OCI-LY1 (cell line): ENCODE data around the gene CBX4.

Source experiments
- H2AFZ ChIP-seq: fragments of 200-600 bp; sonication (generic), shearing (Covaris generic); 2 replicates; pipeline ENCODE4 v1.6.0; 2014; ENCODE audit warnings: antibody characterized with exemption, mild to moderate bottlenecking, low read length
- H3F3A ChIP-seq: fragments of 200-600 bp; sonication (generic), shearing (Covaris generic); 2 replicates; pipeline ENCODE4 v1.6.0; 2014; ENCODE audit warnings: mild to moderate bottlenecking, antibody characterized with exemption, low read length, moderate library complexity; ENCODE audit not compliant: insufficient read depth
- H3K27ac ChIP-seq: fragments of 200-600 bp; sonication (generic); 2 replicates; pipeline ENCODE4 v1.5.1; 2014; ENCODE audit warnings: low read length, mixed run types, mild to moderate bottlenecking, low read depth; ENCODE audit not compliant: poor library complexity, severe bottlenecking
- H3K27me3 ChIP-seq: fragments of 200-600 bp; sonication (generic); 2 replicates; pipeline ENCODE4 v1.6.0; 2014; ENCODE audit warnings: antibody characterized with exemption, mild to moderate bottlenecking, low read length, moderate library complexity; ENCODE audit not compliant: insufficient read depth
- H3K36me3 ChIP-seq: fragments of 200-600 bp; sonication (generic); 2 replicates; pipeline ENCODE4 v1.6.1; 2014; ENCODE audit warnings: mild to moderate bottlenecking, antibody characterized with exemption, low read length, moderate library complexity, mixed read lengths; ENCODE audit not compliant: insufficient read depth
- H3K4me1 ChIP-seq: fragments of 200-600 bp; sonication (generic); 2 replicates; pipeline ENCODE4 v1.5.1; 2014; ENCODE audit warnings: mild to moderate bottlenecking, low read length, moderate library complexity; ENCODE audit not compliant: insufficient read depth, severe bottlenecking
- H3K4me2 ChIP-seq: fragments of 200-600 bp; sonication (generic), shearing (Covaris generic); 2 replicates; pipeline ENCODE4 v1.6.1; 2014; ENCODE audit warnings: low read length
- H3K4me3 ChIP-seq: fragments of 200-600 bp; sonication (generic); 2 replicates; pipeline ENCODE4 v1.5.1; 2014; ENCODE audit warnings: low read length, low read depth, mild to moderate bottlenecking, mixed read lengths; ENCODE audit not compliant: poor library complexity, severe bottlenecking
- H3K79me2 ChIP-seq: fragments of 200-600 bp; shearing (Covaris generic); 2 replicates; pipeline ENCODE4 v1.6.1; 2016; ENCODE audit warnings: mixed run types, low read length, mixed read lengths; ENCODE audit not compliant: insufficient read depth
- H3K9ac ChIP-seq: fragments of 200-600 bp; sonication (generic), shearing (Covaris generic); 2 replicates; pipeline ENCODE4 v1.6.1; 2014; ENCODE audit warnings: mild to moderate bottlenecking, low read length, mixed read lengths
- H3K9me2 ChIP-seq: fragments of 200-600 bp; sonication (generic), shearing (Covaris generic); 2 replicates; pipeline ENCODE4 v1.6.1; 2014; ENCODE audit warnings: low read depth, mild to moderate bottlenecking, low read length, mixed read lengths
- H3K9me3 ChIP-seq: fragments of 200-600 bp; shearing (Covaris generic); 2 replicates; pipeline ENCODE4 v1.6.1; 2014; ENCODE audit warnings: low read length, mixed read lengths
- H4K20me1 ChIP-seq: fragments of 200-600 bp; sonication (generic), shearing (Covaris generic); 2 replicates; pipeline ENCODE4 v1.6.0; 2016; ENCODE audit warnings: mild to moderate bottlenecking, low read length; ENCODE audit not compliant: insufficient read depth
- EZH2 ChIP-seq: fragments of 200-600 bp; sonication (generic), shearing (Covaris generic); IDR thresholded peaks from 2 replicates; pipeline ENCODE4 v1.8.0; 2017; ENCODE audit warnings: borderline replicate concordance, mixed run types, mild to moderate bottlenecking, antibody characterized with exemption, low read length, moderate library complexity, mixed read lengths
- TF ChIP-seq, protein P1 (sequence below): fragments of 200-600 bp; sonication (generic), shearing (Covaris generic); IDR thresholded peaks from 2 replicates; pipeline ENCODE4 v1.5.1; 2017; ENCODE audit warnings: mild to moderate bottlenecking, antibody characterized with exemption, low read length, moderate library complexity, mixed read lengths

The CBX4 gene

GRCh38 chr17:79795795-79796443, 43.3 kb downstream of the CBX4 start:
- Histone ChIP-seq H3K9me2 (no peaks in the 10 kb centered on the region), H3K9ac (peak overlapping the region; percentile 73), H3K36me3 (peaks cover 20% of the 10 kb centered on the region), H4K20me1 (no peaks in the 10 kb centered on the region), H3K4me3 (peak overlapping the region; percentile 72), H3K4me2 (peak overlapping the region; percentile 82), H3K79me2 (no peaks in the 10 kb centered on the region), H3K9me3 (no peaks in the 10 kb centered on the region), H3K4me1 (peaks cover 36% of the 10 kb centered on the region), H3K27me3 (peaks cover 6% of the 10 kb centered on the region), H3F3A (no peaks in the 10 kb centered on the region), H2AFZ (no peak overlapping the region), H3K27ac (peak overlapping the region; percentile 43)
- TF ChIP-seq, protein P1, sequence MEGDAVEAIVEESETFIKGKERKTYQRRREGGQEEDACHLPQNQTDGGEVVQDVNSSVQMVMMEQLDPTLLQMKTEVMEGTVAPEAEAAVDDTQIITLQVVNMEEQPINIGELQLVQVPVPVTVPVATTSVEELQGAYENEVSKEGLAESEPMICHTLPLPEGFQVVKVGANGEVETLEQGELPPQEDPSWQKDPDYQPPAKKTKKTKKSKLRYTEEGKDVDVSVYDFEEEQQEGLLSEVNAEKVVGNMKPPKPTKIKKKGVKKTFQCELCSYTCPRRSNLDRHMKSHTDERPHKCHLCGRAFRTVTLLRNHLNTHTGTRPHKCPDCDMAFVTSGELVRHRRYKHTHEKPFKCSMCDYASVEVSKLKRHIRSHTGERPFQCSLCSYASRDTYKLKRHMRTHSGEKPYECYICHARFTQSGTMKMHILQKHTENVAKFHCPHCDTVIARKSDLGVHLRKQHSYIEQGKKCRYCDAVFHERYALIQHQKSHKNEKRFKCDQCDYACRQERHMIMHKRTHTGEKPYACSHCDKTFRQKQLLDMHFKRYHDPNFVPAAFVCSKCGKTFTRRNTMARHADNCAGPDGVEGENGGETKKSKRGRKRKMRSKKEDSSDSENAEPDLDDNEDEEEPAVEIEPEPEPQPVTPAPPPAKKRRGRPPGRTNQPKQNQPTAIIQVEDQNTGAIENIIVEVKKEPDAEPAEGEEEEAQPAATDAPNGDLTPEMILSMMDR, result no peak
- TF ChIP-seq EZH2, result no peak

DNA sequence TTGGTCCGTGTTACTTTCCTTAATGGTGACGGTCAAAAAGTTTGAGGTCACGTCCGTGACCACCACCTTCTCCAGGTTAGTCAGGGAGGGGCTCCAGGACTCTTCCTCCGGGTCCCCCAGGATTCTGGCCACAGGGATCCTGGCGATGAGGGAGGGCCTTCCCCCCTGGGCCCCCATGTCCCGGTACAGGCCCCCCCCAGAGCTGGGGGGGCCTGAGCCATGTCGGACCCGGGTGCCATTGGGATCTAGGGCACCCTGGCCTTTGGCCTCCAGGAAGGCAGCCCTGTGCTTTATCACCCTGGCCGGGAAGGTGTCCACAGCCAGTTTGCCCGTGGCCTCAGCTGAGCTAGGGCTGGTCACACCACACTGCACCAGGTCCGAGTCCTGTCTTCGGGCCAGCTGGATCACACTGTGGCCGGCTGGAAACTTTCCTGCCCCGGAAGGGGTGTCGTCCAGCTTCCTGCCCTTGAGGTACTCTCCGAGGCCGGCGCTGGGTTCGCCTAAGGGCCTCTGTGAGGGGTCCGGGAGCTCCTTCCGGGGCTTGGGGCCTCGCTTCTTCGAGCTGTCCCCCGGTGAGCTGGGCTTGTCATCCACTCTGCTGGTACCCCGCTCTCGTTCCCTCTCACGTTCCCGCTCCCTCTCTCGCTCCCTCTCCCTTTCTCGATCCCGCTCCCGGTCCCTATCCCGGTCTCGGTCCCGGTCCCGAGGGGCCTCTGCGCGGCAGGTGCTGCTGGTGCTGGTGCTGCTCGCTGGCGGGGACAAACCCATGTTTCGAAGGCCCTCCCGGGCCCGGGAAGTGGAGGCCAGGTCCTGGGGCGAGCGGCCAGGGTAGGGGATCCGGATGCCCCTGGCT, 44.4 kb downstream of the CBX4 start:
- Histone ChIP-seq H3K4me2 (no peak overlapping the region), H3K79me2 (no peaks in the 10 kb centered on the region), H3K27me3 (peaks cover 3% of the 10 kb centered on the region), H3K9me2 (no peaks in the 10 kb centered on the region), H2AFZ (no peak overlapping the region), H3K4me1 (peaks cover 26% of the 10 kb centered on the region), H4K20me1 (no peaks in the 10 kb centered on the region), H3F3A (no peaks in the 10 kb centered on the region), H3K27ac (no peak overlapping the region), H3K9me3 (no peaks in the 10 kb centered on the region), H3K36me3 (peaks cover 20% of the 10 kb centered on the region), H3K9ac (no peak overlapping the region), H3K4me3 (no peak overlapping the region)
- TF ChIP-seq EZH2, result no peak
- TF ChIP-seq, protein P1, result no peak

GRCh38 chr17:79793924-79794304, 45.3 kb downstream of the CBX4 start:
- H3K36me3 ChIP-seq, result peaks cover 20% of the 10 kb centered on the region
- TF ChIP-seq, protein P1, result no peak
- no peak for TF ChIP-seq EZH2
- H3K9ac ChIP-seq, result no peak overlapping the region
- no peaks in the 10 kb centered on the region for H3F3A ChIP-seq
- no peaks in the 10 kb centered on the region for H3K9me2 ChIP-seq
- H3K79me2 ChIP-seq, result no peaks in the 10 kb centered on the region
- no peak overlapping the region for H3K4me3 ChIP-seq
- H3K4me1 ChIP-seq, result peaks cover 20% of the 10 kb centered on the region
- H2AFZ ChIP-seq, result no peak overlapping the region
- H3K9me3 ChIP-seq, result no peaks in the 10 kb centered on the region
- no peak overlapping the region for H3K4me2 ChIP-seq
- no peaks in the 10 kb centered on the region for H4K20me1 ChIP-seq
- H3K27me3 ChIP-seq, result no peaks in the 10 kb centered on the region
- H3K27ac ChIP-seq, result no peak overlapping the region
